WTC11 (cell line): ENCODE measurements around the gene ELP5. TPM values are rescaled to one million over a fixed set of nuclear protein-coding genes. Genes with fewer than 3 reads are reported as not detected.

ENCODE experiments used
- ATAC-seq: fragments of 200-7000 bp; cut with Tn5 transposase; 2 replicates; pipeline ENCODE4 v1.10.0; 2021; ENCODE audit warnings: mild to moderate bottlenecking, moderate library complexity
- CTCF ChIA-PET: fragments of 300-600 bp; sonication (Branson Sonifier 250); formaldehyde crosslinking; loops from one replicate; lab custom pipeline; 2021; ENCODE audit warnings: antibody characterized with exemption; lab: Charles Lee
- POLR2A ChIA-PET: fragments of 350-600 bp; sonication (Branson Sonifier 250); formaldehyde crosslinking; loops from one replicate; lab custom pipeline; 2021; ENCODE audit warnings: antibody characterized with exemption; lab: Charles Lee
- DNase-seq: peaks from one replicate; pipeline ENCODE4 v3.0.0; 2021; ENCODE audit warnings: low spot score
- H3K27ac Mint-ChIP-seq: 2 replicates; pipeline ENCODE4 v1.8.0; 2021; ENCODE audit warnings: mixed read lengths
- H3K27me3 Mint-ChIP-seq: 2 replicates; pipeline ENCODE4 v1.8.0; 2021; ENCODE audit warnings: low read depth, mild to moderate bottlenecking, moderate library complexity, mixed read lengths
- H3K36me3 Mint-ChIP-seq: 2 replicates; pipeline ENCODE4 v1.8.0; 2021; ENCODE audit warnings: mixed read lengths
- H3K4me1 Mint-ChIP-seq: 2 replicates; pipeline ENCODE4 v1.8.0; 2022; ENCODE audit warnings: mixed read lengths
- H3K4me3 Mint-ChIP-seq: 2 replicates; pipeline ENCODE4 v1.8.0; 2021; ENCODE audit warnings: mild to moderate bottlenecking, moderate library complexity, mixed read lengths
- H3K9me3 Mint-ChIP-seq: 2 replicates; pipeline ENCODE4 v1.8.0; 2021; ENCODE audit warnings: mixed read lengths
- ARID4B ChIP-seq: sonication (generic); formaldehyde crosslinking; IDR thresholded peaks from 2 replicates; pipeline ENCODE4 v1.8.0; 2023; ENCODE audit warnings: missing genetic modification reagents, mild to moderate bottlenecking, borderline replicate concordance
- ATF6 ChIP-seq: sonication (generic); formaldehyde crosslinking; IDR thresholded peaks from 2 replicates; pipeline ENCODE4 v1.8.1; 2023; ENCODE audit warnings: mild to moderate bottlenecking, missing genetic modification reagents
- CBFB ChIP-seq: sonication (generic); formaldehyde crosslinking; IDR thresholded peaks from 2 replicates; pipeline ENCODE4 v1.8.1; 2022; ENCODE audit warnings: mild to moderate bottlenecking, low read depth, missing genetic modification reagents
- E2F1 ChIP-seq: sonication (generic); formaldehyde crosslinking; IDR thresholded peaks from 2 replicates; pipeline ENCODE4 v1.8.0; 2022; ENCODE audit warnings: mild to moderate bottlenecking, missing genetic modification reagents
- E2F5 ChIP-seq: sonication (generic); formaldehyde crosslinking; IDR thresholded peaks from 2 replicates; pipeline ENCODE4 v1.8.1; 2022; ENCODE audit warnings: mild to moderate bottlenecking, moderate library complexity, missing genetic modification reagents
- ELF4 ChIP-seq: sonication (generic); formaldehyde crosslinking; IDR thresholded peaks from 2 replicates; pipeline ENCODE4 v1.8.1; 2022; ENCODE audit warnings: low read depth, mild to moderate bottlenecking, moderate library complexity, missing genetic modification reagents
- FOXP4 ChIP-seq: sonication (generic); formaldehyde crosslinking; IDR thresholded peaks from 2 replicates; pipeline ENCODE4 v1.8.0; 2022; ENCODE audit warnings: mild to moderate bottlenecking, missing genetic modification reagents
- JAZF1 ChIP-seq: fragments of 250-450 bp; sonication (Bioruptor Pico); IDR thresholded peaks from 2 replicates; pipeline ENCODE4 v1.9.0; 2021; ENCODE audit warnings: moderate library complexity, mild to moderate bottlenecking, inconsistent platforms
- PRDM15 ChIP-seq: sonication (generic); formaldehyde crosslinking; IDR thresholded peaks from 2 replicates; pipeline ENCODE4 v1.8.0; 2022; ENCODE audit warnings: missing genetic modification reagents
- ZNF138 ChIP-seq: sonication (generic); formaldehyde crosslinking; conservative IDR thresholded peaks from 2 replicates; pipeline ENCODE4 v1.8.1; 2022; ENCODE audit warnings: mild to moderate bottlenecking, moderate library complexity, missing genetic modification reagents
- ZNF219 ChIP-seq: sonication (generic); formaldehyde crosslinking; IDR thresholded peaks from 2 replicates; pipeline ENCODE4 v1.8.0; 2023; ENCODE audit warnings: missing genetic modification reagents, mild to moderate bottlenecking, borderline replicate concordance
- ZNF281 ChIP-seq: sonication (generic); formaldehyde crosslinking; IDR thresholded peaks from 2 replicates; pipeline ENCODE4 v1.8.0; 2023; ENCODE audit warnings: mild to moderate bottlenecking, missing genetic modification reagents
- total RNA-seq: library from RNA; stranded (reverse); gene quantifications from 3 replicates; pipeline ENCODE4 v1.2.3, GENCODE V29; 2021

Gene ELP5
- total RNA-seq, 1 experiment from 2014 or later = 101 TPM

GRCh38 chr17:7239091-7240027, 12.7 kb upstream of the ELP5 start, which contains the start of gene PHF23 (continued):
- TF ChIP-seq ATF6 (CRISPR knock-in tag) (no peak), ZNF138 (no peak), E2F5 (CRISPR knock-in tag) (peak; percentile 66; the same call in 1 of the 2 replicates), ARID4B (peak; percentile 23; the same call in 1 of the 2 replicates), ZNF219 (CRISPR knock-in tag) (no peak), FOXP4 (no peak), PRDM15 (CRISPR knock-in tag) (no peak), JAZF1 (CRISPR knock-in tag) (no peak), ELF4 (CRISPR knock-in tag) (peak; percentile 96; the same call in 1 of the 2 replicates), CBFB (CRISPR knock-in tag) (0 out of 2 replicates have a peak, but pooled peaks have one; percentile 47)

GRCh38 chr17:7240375-7240774, 11.6 kb upstream of the ELP5 start:
- CTCF ChIA-PET = interaction anchor here (0.5 to 2.3 kb wide), 2 partner anchors 26 to 477 kb away, joined by 5 to 10 read pairs; no protein-coding TSS in a partner anchor
- H3K36me3 Mint-ChIP-seq = peaks cover 35% of the 10 kb centered on the region

More at GRCh38 chr17:7240375-7240774, 11.6 kb upstream of the ELP5 start:
- peaks cover 33% of the 10 kb centered on the region for H3K4me1 Mint-ChIP-seq
- ATAC-seq = no peak
- H3K27me3 Mint-ChIP-seq = no peaks in the 10 kb centered on the region
- no peak for DNase-seq
- no peaks in the 10 kb centered on the region for H3K9me3 Mint-ChIP-seq
- POLR2A ChIA-PET = interaction anchor here (1.6 kb wide), 1 partner anchor 11 kb away, joined by 5 read pairs; the partner anchor contains the start of genes CTDNEP1 and ELP5
- H3K4me3 Mint-ChIP-seq = peak overlapping the region; percentile 90
- no peak for TF ChIP-seq E2F1 (CRISPR knock-in tag)
- no peak for TF ChIP-seq ZNF281 (CRISPR knock-in tag)
- peak overlapping the region; percentile 89 for H3K27ac Mint-ChIP-seq
